HCEC 1CT (cell line): Measurements from ENCODE around the gene VIPR2.
"Not testable (repeated sequence)": the region's sequence is repeated elsewhere in the genome, so short reads cannot be mapped to it uniquely, and the experiment has no call there.

ENCODE experiments used
- DNase-seq: peaks from one replicate; pipeline ENCODE4 v3.0.0-alpha.2; 2017

VIPR2 gene

GRCh38 chr7:159101661-159102091 lies 43.0 kb downstream of the VIPR2 start:
- not testable (repeated sequence) for DNase-seq

- not testable (repeated sequence) for DNase-seq
Measured at GRCh38 chr7:159101083-159101395, 43.6 kb downstream of the VIPR2 start.

GRCh38 chr7:159100281-159101082 lies 44.2 kb downstream of the VIPR2 start:
- DNase-seq: not testable (repeated sequence)

- no peak for DNase-seq
Measured at GRCh38 chr7:159099711-159100231, 44.9 kb downstream of the VIPR2 start.

GRCh38 chr7:159098811-159099655 lies 45.6 kb downstream of the VIPR2 start:
- DNase-seq: no peak

DNA sequence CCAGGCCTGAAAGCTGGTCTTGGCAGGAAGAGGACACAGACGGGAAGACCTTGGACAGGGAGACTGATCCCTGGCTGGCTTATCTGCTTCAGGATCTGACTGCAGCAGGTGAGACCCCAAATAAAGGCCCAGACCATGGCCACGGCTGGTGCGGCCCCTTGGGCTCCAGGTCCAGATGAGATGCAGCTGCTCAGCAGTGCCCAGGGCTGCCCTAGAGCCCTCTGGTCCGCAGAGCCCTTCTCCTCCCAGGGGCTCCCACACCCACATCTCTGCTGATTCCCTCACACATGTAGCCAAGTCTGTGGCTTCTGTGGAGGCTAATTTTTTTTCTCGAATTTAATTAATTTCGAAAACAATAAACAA lies 46.3 kb downstream of the VIPR2 start:
- no peak for DNase-seq

- no peak for DNase-seq
Measured at GRCh38 chr7:159097661-159098423, 46.8 kb downstream of the VIPR2 start.

DNA sequence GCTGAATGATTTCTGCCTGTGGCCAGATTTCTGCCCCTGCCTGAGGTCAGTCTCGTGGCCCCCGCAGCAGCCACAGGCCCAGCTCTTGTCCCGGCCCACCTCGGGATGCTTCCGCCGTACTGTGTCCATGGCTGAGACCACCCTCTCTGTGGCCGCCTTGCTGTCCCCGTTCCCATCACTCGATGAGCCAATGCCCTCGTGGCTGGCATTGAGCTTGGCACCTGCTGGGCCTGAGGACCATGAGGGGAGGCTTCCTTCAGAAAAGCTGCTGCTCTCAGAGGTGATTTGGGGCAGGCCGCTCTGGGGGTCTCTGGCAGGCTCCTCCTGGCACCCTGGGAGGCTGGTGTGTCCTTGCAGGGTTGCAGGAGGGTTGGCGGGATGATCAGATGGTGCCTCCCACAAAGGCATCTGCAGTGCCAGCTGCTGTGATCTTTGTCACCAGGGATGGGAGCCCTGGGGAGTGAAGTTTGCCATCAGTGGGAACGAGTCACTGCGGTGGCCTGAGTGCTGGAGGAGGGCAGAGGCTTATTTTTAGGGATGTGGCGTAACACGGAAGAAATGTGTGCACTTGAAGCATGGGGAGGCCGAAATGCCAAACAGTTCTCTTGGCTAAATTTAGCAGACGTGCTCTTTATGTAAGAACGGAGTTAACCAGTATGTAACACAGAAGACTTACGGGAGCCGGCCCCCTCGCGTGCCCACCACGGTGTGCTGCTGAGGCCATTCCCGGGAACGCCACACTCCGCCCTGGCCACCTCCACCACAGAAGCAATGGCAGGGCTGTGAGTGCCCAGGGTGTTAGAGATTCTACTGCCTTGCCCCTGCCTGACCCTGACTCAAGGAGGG lies 47.7 kb downstream of the VIPR2 start:
- DNase-seq: no peak

DNA sequence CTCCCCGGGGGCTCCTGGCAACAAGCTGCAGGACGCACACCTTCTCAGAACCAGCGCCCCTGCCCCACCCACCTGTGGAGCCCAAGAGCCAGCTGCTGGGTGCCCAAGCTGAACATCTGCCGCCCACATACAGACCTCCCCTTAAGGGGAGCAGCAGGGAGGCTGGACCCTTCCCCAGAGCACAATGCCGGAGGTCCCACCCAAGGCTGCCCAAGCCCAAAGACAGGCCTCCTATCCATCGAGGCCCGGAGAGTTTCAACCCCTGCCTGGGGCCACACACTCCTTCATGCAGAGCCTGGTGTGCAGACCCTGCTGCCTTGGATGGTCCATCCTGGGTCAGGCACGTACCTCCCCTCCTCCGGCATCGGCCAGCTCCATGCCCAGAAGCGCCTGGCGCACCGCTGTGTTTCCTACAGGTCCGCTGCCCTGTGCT lies 48.7 kb downstream of the VIPR2 start:
- DNase-seq: no peak

DNA sequence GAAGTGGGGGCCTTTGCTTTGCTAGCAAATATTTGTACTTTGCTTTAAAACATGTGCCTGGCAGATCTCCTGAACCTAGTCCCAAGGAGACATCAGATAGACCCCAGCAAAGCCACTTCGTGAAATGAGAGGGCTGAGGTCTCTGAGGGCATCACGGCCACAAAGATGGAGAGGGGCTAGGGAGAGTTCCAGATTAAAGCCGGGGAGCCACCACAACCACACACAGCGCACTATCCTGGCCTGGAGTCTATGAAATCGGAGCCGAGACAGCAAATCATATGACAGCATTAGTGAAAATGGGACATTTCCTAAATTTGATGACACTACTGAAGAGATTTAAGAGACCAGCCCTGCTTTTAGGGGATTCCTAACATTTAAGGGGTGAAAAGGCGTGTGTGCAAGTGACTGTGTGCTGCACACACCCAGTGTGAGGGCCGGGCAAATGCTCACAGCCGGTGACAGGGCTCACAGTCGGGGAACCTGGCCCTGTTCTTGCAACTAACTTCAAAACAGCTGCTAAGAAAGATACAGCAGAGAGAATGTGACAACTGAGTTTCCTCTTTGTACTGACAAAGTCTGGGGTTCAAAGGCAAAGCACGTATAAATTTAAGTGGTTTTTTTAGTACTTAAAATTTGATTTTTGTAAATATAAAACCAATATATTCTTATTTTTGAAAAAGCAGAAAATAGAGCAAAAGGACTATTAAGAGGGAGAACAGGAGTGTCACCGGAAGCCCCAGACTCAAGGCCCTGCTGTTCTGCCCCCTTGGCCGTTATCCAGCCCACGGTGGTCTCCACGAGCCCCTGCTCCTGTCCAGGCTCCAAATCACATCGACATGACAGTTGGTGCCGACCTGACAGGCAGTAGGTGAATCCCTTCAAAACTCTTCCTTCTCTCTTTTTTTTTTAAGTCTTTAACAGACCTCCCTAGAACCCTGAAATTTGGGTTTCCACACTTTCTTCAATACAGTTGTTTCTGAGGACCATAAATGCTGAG lies 49.5 kb downstream of the VIPR2 start:
- no peak for DNase-seq

GRCh38 chr7:159094023-159094740 lies 50.5 kb downstream of the VIPR2 start:
- DNase-seq: no peak

DNA sequence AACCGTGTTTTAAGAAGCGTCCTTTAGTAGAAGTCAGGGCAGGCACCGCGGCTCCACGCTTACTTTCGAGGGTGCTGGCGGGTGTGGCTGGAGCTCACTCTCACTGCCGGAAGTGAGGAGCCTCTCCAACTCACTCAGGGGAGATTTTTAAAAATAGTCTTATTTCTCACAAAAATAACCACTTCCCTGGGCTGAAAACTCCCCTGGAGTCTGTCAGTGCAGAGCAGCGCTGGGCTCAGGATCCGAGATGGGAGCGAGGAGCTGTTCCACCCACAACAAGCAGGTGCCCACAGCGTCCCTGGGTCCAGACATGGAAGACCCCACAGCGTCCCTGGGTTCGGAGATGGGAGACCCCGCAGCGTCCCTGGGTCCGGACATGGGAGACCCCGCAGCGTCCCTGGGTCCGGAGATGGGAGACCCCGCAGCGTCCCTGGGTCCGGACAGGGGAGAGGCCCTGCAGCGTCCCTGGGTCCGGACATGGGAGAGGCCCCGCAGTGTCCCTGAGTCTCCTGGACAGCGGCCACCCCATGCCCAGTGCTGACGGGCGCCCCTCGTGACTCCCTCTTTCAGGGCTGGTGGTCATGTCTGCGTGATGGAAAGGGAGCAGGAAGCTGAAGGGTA lies 51.2 kb downstream of the VIPR2 start:
- no peak for DNase-seq

DNA sequence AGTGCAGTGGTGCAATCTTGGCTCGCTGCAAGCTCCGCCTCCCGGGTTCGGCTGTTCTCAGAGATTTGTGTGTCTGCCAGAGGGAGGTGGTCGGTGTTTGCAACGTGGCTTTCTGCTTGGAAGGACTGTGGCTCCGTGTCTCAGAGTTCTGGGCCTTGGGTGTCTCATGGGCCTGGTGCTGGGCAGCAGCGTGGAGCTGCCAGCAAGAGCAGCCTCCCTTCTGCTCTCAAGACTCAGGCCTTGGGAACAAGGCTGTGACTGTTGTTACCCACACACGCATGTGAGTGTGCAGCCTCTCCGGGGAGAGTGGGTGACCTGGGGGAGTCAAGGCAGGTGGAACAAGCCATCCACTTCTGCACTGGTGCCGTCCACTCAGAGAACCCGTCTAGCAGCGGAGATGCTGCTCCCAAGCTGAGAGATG lies 52.0 kb downstream of the VIPR2 start:
- DNase-seq: no peak

- no peak for DNase-seq
Measured at GRCh38 chr7:159091480-159092475, 52.9 kb downstream of the VIPR2 start.

DNA sequence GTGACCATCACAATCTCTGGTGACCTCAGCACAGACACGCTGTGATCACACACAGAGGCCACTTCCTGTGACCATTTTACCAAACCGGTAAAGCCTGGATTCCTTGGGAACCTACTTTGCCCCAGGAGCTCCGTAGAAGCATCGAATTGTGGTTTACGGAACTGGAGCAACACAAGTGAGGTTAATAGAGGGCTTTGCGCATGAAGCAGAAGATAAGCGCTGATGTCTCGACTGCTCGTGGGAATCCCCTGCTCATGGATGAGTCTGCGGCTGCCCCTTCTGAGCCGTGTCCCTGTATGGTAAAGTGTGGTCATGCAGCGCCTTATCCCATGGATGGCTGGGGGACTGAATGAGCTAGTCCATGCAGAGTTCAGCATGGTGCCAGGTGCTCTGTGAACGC lies 53.6 kb downstream of the VIPR2 start:
- no peak for DNase-seq

DNA sequence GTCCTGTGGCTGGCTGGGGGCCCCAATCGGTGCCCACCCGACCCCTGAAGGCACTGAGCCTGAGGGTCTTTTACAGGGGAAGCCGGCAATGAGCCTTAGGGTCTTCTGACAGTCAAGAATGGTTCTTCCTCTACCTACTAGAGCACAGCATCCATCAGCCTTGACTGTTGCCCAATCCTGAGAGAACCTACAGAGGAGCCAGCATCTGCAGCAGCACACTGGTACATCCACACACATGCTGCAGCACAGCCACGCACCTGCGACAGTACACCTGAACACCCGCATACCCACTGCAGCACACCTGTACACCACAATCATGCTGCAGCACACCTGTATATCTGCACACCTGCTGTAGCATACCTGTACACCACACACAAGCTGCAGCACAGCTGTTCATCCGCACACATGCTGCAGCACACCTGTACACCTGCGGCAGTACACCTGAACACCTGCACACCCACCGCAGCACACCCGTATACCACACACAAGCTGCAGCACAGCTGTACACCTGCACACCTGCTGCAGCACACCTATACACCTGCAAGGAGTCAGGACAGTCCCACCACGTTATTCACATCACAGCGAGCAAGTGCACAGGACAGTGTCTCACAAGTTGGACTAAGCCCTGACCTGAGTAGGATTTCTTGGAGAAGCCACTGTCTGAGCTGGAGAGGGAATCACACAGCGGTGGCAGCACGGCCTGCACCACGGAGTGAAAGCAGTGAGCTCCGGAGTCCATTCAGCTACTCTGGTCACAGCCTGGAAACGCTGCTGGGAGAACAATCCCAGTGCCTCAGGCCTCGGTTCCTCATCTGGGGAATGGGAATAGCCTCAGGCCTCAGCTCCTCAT lies 56.4 kb downstream of the VIPR2 start:
- no peak for DNase-seq

DNA sequence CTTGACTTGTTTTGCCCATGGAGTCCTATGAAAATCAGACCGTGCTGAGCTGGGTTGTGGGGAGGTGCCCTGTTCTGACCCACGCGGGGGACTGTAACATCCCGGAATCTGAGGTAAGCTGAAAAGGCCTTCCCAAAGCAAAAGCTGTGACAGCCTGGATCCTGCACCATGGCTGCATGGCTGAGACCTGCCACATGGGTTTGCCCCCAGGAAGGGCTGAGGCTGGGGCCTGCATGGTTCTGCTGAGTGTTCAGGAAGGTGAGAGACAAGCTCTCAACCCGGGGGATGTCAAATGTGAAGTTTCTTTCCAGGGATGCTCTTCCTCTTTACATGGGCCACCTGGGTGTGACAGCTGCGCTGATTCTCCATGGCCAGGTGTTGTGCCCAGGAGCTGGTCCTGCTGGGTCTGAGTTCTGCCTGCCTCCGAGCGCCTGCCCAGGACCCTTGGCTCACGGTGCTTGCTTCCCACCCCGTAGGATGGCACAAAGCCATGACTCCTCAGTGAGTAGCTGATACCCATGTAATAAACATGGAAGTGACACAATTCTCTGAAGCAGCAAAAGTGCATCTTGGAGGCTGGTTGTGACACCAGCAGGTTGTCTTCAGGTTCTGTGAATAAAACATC lies 58.3 kb downstream of the VIPR2 start:
- DNase-seq: no peak
